Fibroblast of lung (primary cell): ENCODE data around the gene MORN1.

ENCODE experiments used
- EZH2 ChIP-seq: IDR thresholded peaks from 2 replicates; pipeline ENCODE4 v1.5.1; 2012; ENCODE audit warnings: low read length, control low read depth, mild to moderate bottlenecking; ENCODE audit errors: missing control alignments
- TF ChIP-seq, protein P1 (sequence below), 2 donors: IDR thresholded peaks in 1 of 2; conservative IDR thresholded peaks in 1 of 2; 1 replicate in 1 of 2; 2 replicates in 1 of 2; pipeline ENCODE4 v1.5.1; 2011 to 2012; ENCODE audit warnings: low read length in 2 of 2, control low read depth in 1 of 2, inconsistent platforms in 1 of 2, low read depth in 1 of 2, mild to moderate bottlenecking in 1 of 2

DNA sequence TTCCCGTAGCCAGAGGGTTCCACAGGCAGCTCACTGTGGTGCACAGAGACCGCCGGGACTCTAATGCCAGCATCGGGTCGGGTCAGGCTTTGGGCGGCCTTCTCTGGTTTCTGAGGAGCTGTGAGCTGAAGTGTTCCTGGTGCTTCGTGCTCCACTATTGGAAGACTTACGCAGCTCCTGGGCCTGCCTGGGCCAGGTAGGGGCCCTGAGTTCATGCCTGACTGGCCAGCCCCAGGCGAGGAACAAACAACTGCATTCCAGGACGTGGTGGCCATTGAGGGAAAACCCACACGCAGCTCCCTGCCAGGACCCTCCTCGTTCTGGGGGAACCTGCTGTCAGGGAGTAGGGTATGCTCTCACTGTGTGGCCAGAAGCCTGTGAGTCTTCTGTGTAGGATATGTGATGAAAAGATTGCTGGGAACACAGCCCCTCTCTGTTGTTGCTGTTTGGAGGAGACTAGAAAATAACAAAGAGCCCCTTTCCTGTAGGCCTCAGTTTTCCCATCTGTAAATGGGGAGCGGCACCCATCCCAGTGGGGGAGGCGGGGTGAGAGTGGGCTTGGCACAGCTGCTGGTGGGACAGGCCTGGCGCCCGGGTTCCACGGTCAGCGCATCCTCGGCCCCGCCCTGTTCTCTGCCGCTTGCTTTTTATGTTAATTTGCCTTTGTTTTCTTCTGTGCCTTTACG, 8.7 kb upstream of the MORN1 start:
- TF ChIP-seq, protein P1, sequence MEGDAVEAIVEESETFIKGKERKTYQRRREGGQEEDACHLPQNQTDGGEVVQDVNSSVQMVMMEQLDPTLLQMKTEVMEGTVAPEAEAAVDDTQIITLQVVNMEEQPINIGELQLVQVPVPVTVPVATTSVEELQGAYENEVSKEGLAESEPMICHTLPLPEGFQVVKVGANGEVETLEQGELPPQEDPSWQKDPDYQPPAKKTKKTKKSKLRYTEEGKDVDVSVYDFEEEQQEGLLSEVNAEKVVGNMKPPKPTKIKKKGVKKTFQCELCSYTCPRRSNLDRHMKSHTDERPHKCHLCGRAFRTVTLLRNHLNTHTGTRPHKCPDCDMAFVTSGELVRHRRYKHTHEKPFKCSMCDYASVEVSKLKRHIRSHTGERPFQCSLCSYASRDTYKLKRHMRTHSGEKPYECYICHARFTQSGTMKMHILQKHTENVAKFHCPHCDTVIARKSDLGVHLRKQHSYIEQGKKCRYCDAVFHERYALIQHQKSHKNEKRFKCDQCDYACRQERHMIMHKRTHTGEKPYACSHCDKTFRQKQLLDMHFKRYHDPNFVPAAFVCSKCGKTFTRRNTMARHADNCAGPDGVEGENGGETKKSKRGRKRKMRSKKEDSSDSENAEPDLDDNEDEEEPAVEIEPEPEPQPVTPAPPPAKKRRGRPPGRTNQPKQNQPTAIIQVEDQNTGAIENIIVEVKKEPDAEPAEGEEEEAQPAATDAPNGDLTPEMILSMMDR (conservative IDR thresholded peaks at IDR 0.05 in 1 of 2, IDR thresholded peaks at IDR 0.05 in 1 of 2; ENCODE audit: low read depth in 1 of 2, low read length in 2 of 2): no peak
- no peak for TF ChIP-seq EZH2
